Adipose tissue (tissue), 3 donors: Measurements from ENCODE around the gene MYL12A. TPM values are rescaled to one million over a fixed set of nuclear protein-coding genes. Genes with fewer than 3 reads are reported as not detected.

Source experiments
- H3K27ac ChIP-seq: one replicate; pipeline ENCODE4 v1.5.1; 2013; ENCODE audit warnings: low read depth, low read length
- WGBS, 3 donors: extraction: QIAGEN DNeasy Blood & Tissue Kit; methylation state at CpG; one replicate each; pipeline ENCODE4 v1.1.7; 2013; 5-methylcytosine and 5-hydroxymethylcytosine counted together
- polyA plus RNA-seq, 3 donors: library from polyadenylated mRNA; stranded (reverse); fragments of 200-250 nt; gene quantifications; one replicate each; pipeline ENCODE4 v1.2.3, GENCODE V29; 2013
- donor health status: healthy with polysubstance abuse.
- donor health status: Bipolar disorder and iron deficiency.
- donor health status: healthy.

MYL12A gene
- polyA plus RNA-seq, 3 donors: 194 to 633 (median 496) TPM

DNA sequence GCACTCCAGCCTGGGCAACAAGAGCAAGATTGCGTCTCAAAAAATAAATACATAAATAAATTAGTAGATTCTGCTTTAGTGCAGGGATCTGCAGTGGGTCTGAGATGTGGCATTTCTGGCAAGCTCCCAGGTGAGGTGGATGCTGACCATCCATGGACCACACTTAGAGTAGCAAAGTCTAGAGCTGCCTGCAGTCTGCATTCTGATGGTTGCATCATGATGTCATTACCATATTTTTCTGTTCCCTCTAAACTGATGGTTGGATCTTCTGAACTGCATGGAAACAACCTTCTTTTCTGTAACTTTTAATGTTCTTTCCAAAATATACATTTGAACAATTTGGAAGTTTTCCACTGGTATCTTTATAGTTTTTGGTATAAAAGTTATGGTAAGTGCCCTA, 57.2 kb downstream of the MYL12A start:
- WGBS, 3 donors: 96 to 100% (median 98%) methylated on average over 1 of the region's 1 CpG
- no peak overlapping the region for H3K27ac ChIP-seq

GRCh38 chr18:3305354-3305762, 57.8 kb downstream of the MYL12A start:
- 73 to 86% (median 85%) methylated on average over 7 of the region's 7 CpGs for WGBS, 3 donors
- H3K27ac ChIP-seq: no peak overlapping the region

Other genes with a start within 250 kb of the MYL12A start
- gene LPIN2, start 234.7 kb upstream of the MYL12A start, polyA plus RNA-seq: 10 to 100 TPM in 2 of 3 donors, 1 to 10 TPM in 1; 7.2 to 13.6 (median 11.8) TPM
- 10 to 100 TPM in 1 of 3 donors, 1 to 10 TPM in 2; 4.8 to 17.2 (median 5.1) TPM for gene MYOM1, start 27.8 kb upstream of the MYL12A start, polyA plus RNA-seq
- gene MYL12B, start 14.3 kb downstream of the MYL12A start, polyA plus RNA-seq: 100 to 1,000 TPM; 153 to 539 (median 354) TPM
- gene TGIF1, start 202.4 kb downstream of the MYL12A start, polyA plus RNA-seq: 10 to 100 TPM; 28.1 to 63.4 (median 59.1) TPM